HepG2 (cell line): ENCODE results near the gene ZNF77. TPM values are rescaled to one million over a fixed set of nuclear protein-coding genes. Genes with fewer than 3 reads are reported as not detected.

ENCODE experiments used
- ARID5B ChIP-seq: IDR thresholded peaks from 2 replicates; pipeline ENCODE4 v1.4.0; 2020; ENCODE audit warnings: mild to moderate bottlenecking, missing genetic modification reagents
- GABPB1 ChIP-seq: IDR thresholded peaks from 2 replicates; pipeline ENCODE4 v1.6.1; 2016; ENCODE audit warnings: mild to moderate bottlenecking, missing genetic modification reagents, moderate library complexity, missing compliant biosample characterization
- SOX13 ChIP-seq, 3 experiments: fragments of 450-650 bp in 1 of 3; sonication (generic) in 1 of 3; formaldehyde crosslinking in 1 of 3; IDR thresholded peaks in 2 of 3; conservative IDR thresholded peaks in 1 of 3; 2 replicates each; pipeline versions ENCODE4 v1.5.0 to v1.6.1; 2016 to 2020; ENCODE audit warnings: antibody characterized with exemption in 1 of 3, mild to moderate bottlenecking in 1 of 3, missing compliant biosample characterization in 1 of 3, missing genetic modification reagents in 1 of 3, moderate library complexity in 1 of 3
- SP2 ChIP-seq: sonication (generic); formaldehyde crosslinking; IDR thresholded peaks from 2 replicates; pipeline ENCODE4 v1.5.1; 2020; ENCODE audit warnings: mild to moderate bottlenecking, missing genetic modification reagents
- ZNF543 ChIP-seq: sonication (generic); formaldehyde crosslinking; IDR thresholded peaks from 2 replicates; pipeline ENCODE4 v1.4.0; 2020; ENCODE audit warnings: mild to moderate bottlenecking, missing genetic modification reagents
- ZNF574 ChIP-seq: sonication (generic); formaldehyde crosslinking; IDR thresholded peaks from 2 replicates; pipeline ENCODE4 v1.4.0; 2020; ENCODE audit warnings: missing genetic modification reagents
- ZNF780A ChIP-seq: sonication (generic); formaldehyde crosslinking; IDR thresholded peaks from 2 replicates; pipeline ENCODE4 v1.8.0; 2022; ENCODE audit warnings: mild to moderate bottlenecking, missing genetic modification reagents, moderate library complexity
- polyA plus RNA-seq, 8 experiments: library from polyadenylated mRNA; depleted of rRNA in 3 of 8; stranded (reverse) in 7 of 8; unstranded in 1 of 8; fragments of >200 nt; fragmentation: Illumina TruSeq in 4 of 8; extraction: Trizol in 4 of 8; gene quantifications; 2 replicates each; pipeline versions ENCODE4 v1.2.1 to v1.2.3, GENCODE V29; 2011 to 2016; ENCODE audit warnings: low read depth in 4 of 8, missing spikeins in 1 of 8, mixed read lengths in 1 of 8; ENCODE audit not compliant: insufficient read depth in 1 of 8
- total RNA-seq, 5 experiments: library from RNA; depleted of rRNA; stranded (reverse); fragments of >200 nt; fragmentation: Illumina TruSeq; extraction: Trizol; gene quantifications; 2 replicates each; pipeline ENCODE4 v1.2.3, GENCODE V29; 2016; ENCODE audit warnings: low read depth in 1 of 5
- TF ChIP-seq, protein P1 (sequence below): sonication (generic); formaldehyde crosslinking; IDR thresholded peaks from 2 replicates; pipeline ENCODE4 v1.5.1; 2020; ENCODE audit warnings: mild to moderate bottlenecking, missing genetic modification reagents, borderline replicate concordance
- TF ChIP-seq, protein P2 (sequence below): sonication (generic); formaldehyde crosslinking; IDR thresholded peaks from 2 replicates; pipeline ENCODE4 v1.4.0; 2020; ENCODE audit warnings: mild to moderate bottlenecking, missing genetic modification reagents
- TF ChIP-seq, protein P3 (sequence below): sonication (generic); formaldehyde crosslinking; IDR thresholded peaks from 2 replicates; pipeline ENCODE4 v1.5.0; 2020; ENCODE audit warnings: missing genetic modification reagents

ZNF77 gene
- total and polyA plus RNA-seq, 2 of the 13 experiments (the other 11 are each of a cell fraction or from before 2014, with no cell fraction given), result 7.1 to 11.5 TPM

- TF ChIP-seq ARID5B (CRISPR knock-in tag), result peak; percentile 65
- peak; percentile 83 for TF ChIP-seq GABPB1
- no peak for TF ChIP-seq SOX13 (IDR thresholded peaks at IDR 0.05)
- TF ChIP-seq SOX13 (CRISPR knock-in tag; conservative IDR thresholded peaks at IDR 0.05 in 1 of 2, IDR thresholded peaks at IDR 0.05 in 1 of 2), result peak in 1 of 2 experiments; percentile 58; a peak in 2 of 4 replicates
- TF ChIP-seq, protein P1, sequence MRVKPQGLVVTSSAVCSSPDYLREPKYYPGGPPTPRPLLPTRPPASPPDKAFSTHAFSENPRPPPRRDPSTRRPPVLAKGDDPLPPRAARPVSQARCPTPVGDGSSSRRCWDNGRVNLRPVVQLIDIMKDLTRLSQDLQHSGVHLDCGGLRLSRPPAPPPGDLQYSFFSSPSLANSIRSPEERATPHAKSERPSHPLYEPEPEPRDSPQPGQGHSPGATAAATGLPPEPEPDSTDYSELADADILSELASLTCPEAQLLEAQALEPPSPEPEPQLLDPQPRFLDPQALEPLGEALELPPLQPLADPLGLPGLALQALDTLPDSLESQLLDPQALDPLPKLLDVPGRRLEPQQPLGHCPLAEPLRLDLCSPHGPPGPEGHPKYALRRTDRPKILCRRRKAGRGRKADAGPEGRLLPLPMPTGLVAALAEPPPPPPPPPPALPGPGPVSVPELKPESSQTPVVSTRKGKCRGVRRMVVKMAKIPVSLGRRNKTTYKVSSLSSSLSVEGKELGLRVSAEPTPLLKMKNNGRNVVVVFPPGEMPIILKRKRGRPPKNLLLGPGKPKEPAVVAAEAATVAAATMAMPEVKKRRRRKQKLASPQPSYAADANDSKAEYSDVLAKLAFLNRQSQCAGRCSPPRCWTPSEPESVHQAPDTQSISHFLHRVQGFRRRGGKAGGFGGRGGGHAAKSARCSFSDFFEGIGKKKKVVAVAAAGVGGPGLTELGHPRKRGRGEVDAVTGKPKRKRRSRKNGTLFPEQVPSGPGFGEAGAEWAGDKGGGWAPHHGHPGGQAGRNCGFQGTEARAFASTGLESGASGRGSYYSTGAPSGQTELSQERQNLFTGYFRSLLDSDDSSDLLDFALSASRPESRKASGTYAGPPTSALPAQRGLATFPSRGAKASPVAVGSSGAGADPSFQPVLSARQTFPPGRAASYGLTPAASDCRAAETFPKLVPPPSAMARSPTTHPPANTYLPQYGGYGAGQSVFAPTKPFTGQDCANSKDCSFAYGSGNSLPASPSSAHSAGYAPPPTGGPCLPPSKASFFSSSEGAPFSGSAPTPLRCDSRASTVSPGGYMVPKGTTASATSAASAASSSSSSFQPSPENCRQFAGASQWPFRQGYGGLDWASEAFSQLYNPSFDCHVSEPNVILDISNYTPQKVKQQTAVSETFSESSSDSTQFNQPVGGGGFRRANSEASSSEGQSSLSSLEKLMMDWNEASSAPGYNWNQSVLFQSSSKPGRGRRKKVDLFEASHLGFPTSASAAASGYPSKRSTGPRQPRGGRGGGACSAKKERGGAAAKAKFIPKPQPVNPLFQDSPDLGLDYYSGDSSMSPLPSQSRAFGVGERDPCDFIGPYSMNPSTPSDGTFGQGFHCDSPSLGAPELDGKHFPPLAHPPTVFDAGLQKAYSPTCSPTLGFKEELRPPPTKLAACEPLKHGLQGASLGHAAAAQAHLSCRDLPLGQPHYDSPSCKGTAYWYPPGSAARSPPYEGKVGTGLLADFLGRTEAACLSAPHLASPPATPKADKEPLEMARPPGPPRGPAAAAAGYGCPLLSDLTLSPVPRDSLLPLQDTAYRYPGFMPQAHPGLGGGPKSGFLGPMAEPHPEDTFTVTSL (CRISPR knock-in tag), result peak; percentile 71; the same call in 1 of the 2 replicates
- 0 out of 2 replicates have a peak, but pooled peaks have one; percentile 54 for TF ChIP-seq ZNF543
- TF ChIP-seq, protein P2, sequence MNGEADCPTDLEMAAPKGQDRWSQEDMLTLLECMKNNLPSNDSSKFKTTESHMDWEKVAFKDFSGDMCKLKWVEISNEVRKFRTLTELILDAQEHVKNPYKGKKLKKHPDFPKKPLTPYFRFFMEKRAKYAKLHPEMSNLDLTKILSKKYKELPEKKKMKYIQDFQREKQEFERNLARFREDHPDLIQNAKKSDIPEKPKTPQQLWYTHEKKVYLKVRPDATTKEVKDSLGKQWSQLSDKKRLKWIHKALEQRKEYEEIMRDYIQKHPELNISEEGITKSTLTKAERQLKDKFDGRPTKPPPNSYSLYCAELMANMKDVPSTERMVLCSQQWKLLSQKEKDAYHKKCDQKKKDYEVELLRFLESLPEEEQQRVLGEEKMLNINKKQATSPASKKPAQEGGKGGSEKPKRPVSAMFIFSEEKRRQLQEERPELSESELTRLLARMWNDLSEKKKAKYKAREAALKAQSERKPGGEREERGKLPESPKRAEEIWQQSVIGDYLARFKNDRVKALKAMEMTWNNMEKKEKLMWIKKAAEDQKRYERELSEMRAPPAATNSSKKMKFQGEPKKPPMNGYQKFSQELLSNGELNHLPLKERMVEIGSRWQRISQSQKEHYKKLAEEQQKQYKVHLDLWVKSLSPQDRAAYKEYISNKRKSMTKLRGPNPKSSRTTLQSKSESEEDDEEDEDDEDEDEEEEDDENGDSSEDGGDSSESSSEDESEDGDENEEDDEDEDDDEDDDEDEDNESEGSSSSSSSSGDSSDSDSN (CRISPR knock-in tag), result peak; percentile 40; the same call in 1 of the 2 replicates
- TF ChIP-seq SP2 (CRISPR knock-in tag), result peak; percentile 76
- TF ChIP-seq ZNF574 (CRISPR knock-in tag), result peak; percentile 55; the same call in 1 of the 2 replicates
- TF ChIP-seq, protein P3, sequence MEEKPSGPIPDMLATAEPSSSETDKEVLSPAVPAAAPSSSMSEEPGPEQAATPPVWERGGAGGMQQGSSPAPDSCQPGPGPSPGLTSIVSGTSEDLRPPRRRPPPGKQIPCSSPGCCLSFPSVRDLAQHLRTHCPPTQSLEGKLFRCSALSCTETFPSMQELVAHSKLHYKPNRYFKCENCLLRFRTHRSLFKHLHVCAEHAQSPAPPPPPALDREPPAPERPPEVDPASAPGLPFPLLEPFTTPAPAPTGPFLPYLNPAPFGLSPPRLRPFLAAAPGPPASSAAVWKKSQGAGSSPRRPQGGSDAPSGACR (CRISPR knock-in tag), result no peak
- TF ChIP-seq ZNF780A (CRISPR knock-in tag), result 0 out of 2 replicates have a peak, but pooled peaks have one; percentile 39
Observed at GRCh38 chr19:2977001-2977745, 32.4 kb upstream of the ZNF77 start, which contains the start of gene TLE6 (continued).
